ENCODE data around the gene B4GALNT1. TPM values are rescaled to one million over a fixed set of nuclear protein-coding genes. Genes with fewer than 3 reads are reported as not detected.
A peak's percentile ranks its signal among the peaks of the same experiment; 100 is the strongest.

The B4GALNT1 gene
- total RNA-seq, 1 experiment from 2014 or later: 0.40 TPM

GRCh38 chr12:57606399-57606798 lies 26.6 kb downstream of the B4GALNT1 start:
- BruUV-seq (replicated peaks): no TSS peak
- Mint-ChIP-seq H3K9me3 (ENCODE audit: unreplicated experiment) (no peaks in the 10 kb centered on the region), H3K27ac (ENCODE audit: low read depth, unreplicated experiment) (no peak overlapping the region), H3K27me3 (ENCODE audit: insufficient read depth, unreplicated experiment) (no peaks in the 10 kb centered on the region), H3K4me1 (ENCODE audit: insufficient read depth, unreplicated experiment) (peaks cover 13% of the 10 kb centered on the region), H3K36me3 (ENCODE audit: insufficient read depth, unreplicated experiment) (peaks cover 6% of the 10 kb centered on the region), H3K4me3 (ENCODE audit: unreplicated experiment) (no peak overlapping the region)
- no peak for TF ChIP-seq CTCF (IDR thresholded peaks at IDR 0.05; ENCODE audit: unreplicated experiment)
- ChIA-PET POLR2A (interaction anchor here (1.1 to 1.2 kb wide), 2 partner anchors 10 to 15 kb away, joined by 3 to 5 read pairs; no protein-coding TSS in a partner anchor), CTCF (interaction anchor here (0.6 to 4.5 kb wide), 5 partner anchors 14 to 1444 kb away, joined by 3 to 30 read pairs (median 9); partner anchors contain the start of gene B4GALNT1)
- intact Hi-C loops (cut with micrococcal nuclease): no loop called here
- DNase-seq (ENCODE audit: unreplicated experiment): no peak

- POLR2A ChIA-PET: interaction anchor here (1.0 to 1.2 kb wide), 3 partner anchors 11 to 14 kb away, joined by 3 to 5 read pairs (median 3); no protein-coding TSS in a partner anchor
- BruUV-seq (replicated peaks): no TSS peak
Measured at GRCh38 chr12:57605811-57606311, 27.1 kb downstream of the B4GALNT1 start.

GRCh38 chr12:57604992-57605810 lies 27.8 kb downstream of the B4GALNT1 start:
- CTCF ChIA-PET: interaction anchor here (1.3 to 4.5 kb wide), 3 partner anchors 17 to 28 kb away, joined by 4 to 30 read pairs (median 4); partner anchors contain the start of gene B4GALNT1
- BruUV-seq (replicated peaks): no TSS peak
- TF ChIP-seq CTCF (IDR thresholded peaks at IDR 0.05; ENCODE audit: unreplicated experiment): no peak
- H3K4me3 Mint-ChIP-seq (ENCODE audit: unreplicated experiment): peak overlapping the region; percentile 64
- H3K4me1 Mint-ChIP-seq (ENCODE audit: insufficient read depth, unreplicated experiment): peaks cover 13% of the 10 kb centered on the region
- no peaks in the 10 kb centered on the region for H3K27me3 Mint-ChIP-seq (ENCODE audit: insufficient read depth, unreplicated experiment)
- no peak for DNase-seq (ENCODE audit: unreplicated experiment)
- intact Hi-C loops (cut with micrococcal nuclease): no loop called here
- H3K36me3 Mint-ChIP-seq (ENCODE audit: insufficient read depth, unreplicated experiment): peaks cover 14% of the 10 kb centered on the region
- no peaks in the 10 kb centered on the region for H3K9me3 Mint-ChIP-seq (ENCODE audit: unreplicated experiment)
- no peak overlapping the region for H3K27ac Mint-ChIP-seq (ENCODE audit: low read depth, unreplicated experiment)
- POLR2A ChIA-PET: interaction anchor here (1.0 to 1.1 kb wide), 2 partner anchors 12 to 14 kb away, joined by 3 read pairs; no protein-coding TSS in a partner anchor

More at GRCh38 chr12:57605811-57606311, 27.1 kb downstream of the B4GALNT1 start:
- H3K27ac Mint-ChIP-seq (ENCODE audit: low read depth, unreplicated experiment): no peak overlapping the region
- no peaks in the 10 kb centered on the region for H3K27me3 Mint-ChIP-seq (ENCODE audit: insufficient read depth, unreplicated experiment)
- CTCF ChIA-PET: interaction anchor here (0.6 to 4.5 kb wide), 4 partner anchors 17 to 1443 kb away, joined by 3 to 30 read pairs (median 4); partner anchors contain the start of gene B4GALNT1
- no peak overlapping the region for H3K4me3 Mint-ChIP-seq (ENCODE audit: unreplicated experiment)
- TF ChIP-seq CTCF (IDR thresholded peaks at IDR 0.05; ENCODE audit: unreplicated experiment): no peak
- intact Hi-C loops (cut with micrococcal nuclease): no loop called here
- no peaks in the 10 kb centered on the region for H3K9me3 Mint-ChIP-seq (ENCODE audit: unreplicated experiment)
- DNase-seq (ENCODE audit: unreplicated experiment): no peak
- H3K36me3 Mint-ChIP-seq (ENCODE audit: insufficient read depth, unreplicated experiment): peaks cover 7% of the 10 kb centered on the region
- H3K4me1 Mint-ChIP-seq (ENCODE audit: insufficient read depth, unreplicated experiment): peaks cover 13% of the 10 kb centered on the region

GRCh38 chr12:57604454-57604991 lies 28.5 kb downstream of the B4GALNT1 start, which contains the start of gene DTX3:
Gene DTX3 (plus strand): TSS chr12:57604824. CDS start chr12:57606518, 1,694 bp downstream.
- no peaks in the 10 kb centered on the region for H3K9me3 Mint-ChIP-seq (ENCODE audit: unreplicated experiment)
- TF ChIP-seq CTCF (IDR thresholded peaks at IDR 0.05; ENCODE audit: unreplicated experiment): no peak
- no peak for DNase-seq (ENCODE audit: unreplicated experiment)
- no TSS peak for BruUV-seq (replicated peaks)
- intact Hi-C loops (cut with micrococcal nuclease): no loop called here
- H3K4me3 Mint-ChIP-seq (ENCODE audit: unreplicated experiment): peak within 1 kb of the TSS; percentile 64
- POLR2A ChIA-PET: interaction anchor here (0.7 to 1.3 kb wide), 3 partner anchors 11 to 14 kb away, joined by 3 to 6 read pairs (median 5); partner anchors contain the start of gene PIP4K2C
- no peak within 1 kb of the TSS for H3K27ac Mint-ChIP-seq (ENCODE audit: low read depth, unreplicated experiment)
- CTCF ChIA-PET: interaction anchor here (4.5 kb wide), 1 partner anchor 21 kb away, joined by 30 read pairs; no protein-coding TSS in a partner anchor
- H3K27me3 Mint-ChIP-seq (ENCODE audit: insufficient read depth, unreplicated experiment): no peaks in the 10 kb centered on the region
- peaks cover 13% of the 10 kb centered on the region for H3K4me1 Mint-ChIP-seq (ENCODE audit: insufficient read depth, unreplicated experiment)
- peaks cover 19% of the 10 kb centered on the region for H3K36me3 Mint-ChIP-seq (ENCODE audit: insufficient read depth, unreplicated experiment)
